ENCODE measurements around the gene EHHADH. TPM values are rescaled to one million over a fixed set of nuclear protein-coding genes. Genes with fewer than 3 reads are reported as not detected.

The EHHADH gene
- total and polyA plus RNA-seq, 9 of the 15 experiments (the other 6 are each of a cell fraction or from before 2014, with no cell fraction given): 3.6 to 6.4 (median 5.4) TPM

- TF ChIP-seq SRF (CRISPR knock-in tag; IDR thresholded peaks at IDR 0.05) (no peak), HDAC8 (tag; IDR thresholded peaks at IDR 0.05) (no peak), SPI1 (IDR thresholded peaks at IDR 0.05; ENCODE audit: borderline replicate concordance, low read depth, low read length) (no peak), MTF1 (CRISPR knock-in tag; IDR thresholded peaks at IDR 0.05; ENCODE audit: borderline replicate concordance) (no peak), MCM5 (IDR thresholded peaks at IDR 0.05; ENCODE audit: low read depth) (no peak), ZFPM2 (CRISPR knock-in tag; IDR thresholded peaks at IDR 0.05) (no peak), ZBTB8A (IDR thresholded peaks at IDR 0.05; ENCODE audit: partially characterized antibody) (no peak)
- TF ChIP-seq, protein P1, sequence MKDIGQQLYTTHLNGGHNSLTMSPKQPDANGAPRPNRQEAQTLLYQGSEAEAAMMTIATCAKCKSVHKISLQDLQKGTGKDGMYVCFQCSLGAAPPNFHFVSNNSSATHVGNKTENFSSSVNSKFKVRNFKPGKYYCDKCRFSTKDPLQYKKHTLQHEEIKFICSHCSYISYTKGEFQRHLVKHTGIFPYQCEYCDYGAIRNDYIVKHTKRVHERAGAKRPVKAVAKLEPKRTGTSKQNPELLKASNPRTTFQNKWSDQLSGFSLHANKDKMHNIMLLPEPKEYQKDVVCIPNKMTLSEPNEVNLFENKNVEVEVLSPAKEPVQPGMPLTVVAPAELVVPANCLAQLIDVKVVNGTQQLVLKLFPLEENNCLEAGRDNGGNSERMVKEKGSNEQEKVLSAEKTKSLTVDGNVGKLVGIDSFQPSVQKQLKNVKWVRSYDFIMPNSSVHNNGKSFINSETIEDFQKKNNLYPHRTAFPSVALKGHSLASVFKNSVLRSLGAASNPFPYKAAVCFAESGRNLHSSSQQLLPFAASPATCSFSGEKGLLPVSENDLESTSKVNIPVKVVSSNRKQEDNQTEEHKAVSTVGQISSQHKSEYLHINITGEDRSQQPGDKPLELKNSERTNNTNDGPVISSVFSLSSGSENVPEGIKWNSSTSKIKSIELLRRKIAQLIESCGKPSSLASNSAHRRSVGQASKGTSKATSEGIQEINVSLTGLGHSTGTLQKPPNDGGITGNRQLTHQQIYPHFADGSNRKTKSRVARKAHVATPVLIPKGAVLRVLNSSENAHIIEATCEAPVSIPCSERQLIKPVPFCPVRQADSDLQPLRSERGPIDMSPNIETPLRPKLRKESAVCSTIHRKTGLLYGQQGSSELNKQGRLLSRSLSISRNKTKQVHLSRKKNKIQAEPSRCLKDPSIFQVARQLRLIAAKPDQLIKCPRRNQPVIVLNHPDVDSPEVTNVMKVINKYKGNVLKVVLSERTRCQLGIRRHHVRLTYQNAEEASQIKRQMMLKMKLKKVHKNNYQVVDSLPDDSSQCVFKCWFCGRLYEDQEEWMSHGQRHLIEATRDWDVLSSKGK (CRISPR knock-in tag; IDR thresholded peaks at IDR 0.05): no peak
Measured at GRCh38 chr3:185279587-185280138, 25.8 kb upstream of the EHHADH start (continued).

All from K562 (cell line).